Subcutaneous abdominal adipose tissue (tissue), 5 donors: Measurements from ENCODE around the gene SPECC1L.
A peak's percentile ranks its signal among the peaks of the same experiment; 100 is the strongest.
"Not testable (repeated sequence)": the region's sequence is repeated elsewhere in the genome, so short reads cannot be mapped to it uniquely, and the experiment has no call there.

Experiments used
- H3K27ac ChIP-seq: one replicate; pipeline ENCODE4 v1.7.0; 2013; ENCODE audit warnings: low read depth, mild to moderate bottlenecking, inconsistent platforms, low read length, moderate library complexity
- H3K27me3 ChIP-seq, 5 donors: one replicate each; pipeline ENCODE4 v1.7.0; 2013; ENCODE audit warnings: low read length in 5 of 5, inconsistent platforms in 1 of 5; ENCODE audit not compliant: control insufficient read depth in 5 of 5, insufficient read depth in 4 of 5
- H3K36me3 ChIP-seq, 5 donors: one replicate each; pipeline ENCODE4 v1.7.0; 2013; ENCODE audit warnings: low read length in 5 of 5; ENCODE audit not compliant: control insufficient read depth in 5 of 5, insufficient read depth in 5 of 5
- H3K4me1 ChIP-seq, 5 donors: one replicate each; pipeline ENCODE4 v1.7.0; 2013; ENCODE audit warnings: low read length in 5 of 5, mild to moderate bottlenecking in 3 of 5, moderate library complexity in 1 of 5; ENCODE audit not compliant: control insufficient read depth in 5 of 5, insufficient read depth in 5 of 5
- H3K4me3 ChIP-seq, 5 donors: one replicate each; pipeline ENCODE4 v1.7.0; 2013; ENCODE audit warnings: low read length in 5 of 5, low read depth in 1 of 5
- H3K9ac ChIP-seq, 5 donors: one replicate each; pipeline ENCODE4 v1.7.0; 2013; ENCODE audit warnings: low read length in 5 of 5, mild to moderate bottlenecking in 4 of 5, moderate library complexity in 3 of 5
- H3K9me3 ChIP-seq, 5 donors: one replicate each; pipeline ENCODE4 v1.7.0; 2013; ENCODE audit warnings: low read length in 5 of 5; ENCODE audit not compliant: control insufficient read depth in 5 of 5
- donor health status: healthy.
- donor health status: healthy.
- donor health status: healthy.
- donor health status: healthy.
- donor health status: healthy.

Gene SPECC1L

DNA sequence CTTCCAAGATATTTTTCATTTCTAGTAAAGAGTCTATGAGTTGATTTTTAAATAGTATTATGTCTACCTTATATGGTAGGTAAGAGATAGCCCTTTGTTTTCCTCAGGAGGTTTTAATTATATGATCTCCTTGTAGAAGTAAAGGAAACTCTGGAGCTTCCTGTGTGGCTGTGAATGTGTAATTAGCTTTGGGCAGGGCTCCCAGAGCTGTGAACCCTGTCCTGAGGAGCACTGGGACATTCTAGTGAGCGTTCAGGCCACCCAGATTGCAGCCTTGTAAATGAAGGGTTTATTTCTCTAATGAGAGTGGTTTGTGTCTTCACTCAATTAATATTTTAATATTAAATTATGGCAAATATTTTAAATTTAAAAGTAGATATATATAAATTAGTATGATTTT, 24.3 kb downstream of the SPECC1L start:
- H3K9ac ChIP-seq, H3K4me3 ChIP-seq, H3K36me3 ChIP-seq, H3K9me3 ChIP-seq, H3K27ac ChIP-seq, H3K27me3 ChIP-seq: not testable (repeated sequence)
- H3K4me1 ChIP-seq: peaks cover 2 to 24% (median 20%) of the 10 kb centered on the region in 5 donors

DNA sequence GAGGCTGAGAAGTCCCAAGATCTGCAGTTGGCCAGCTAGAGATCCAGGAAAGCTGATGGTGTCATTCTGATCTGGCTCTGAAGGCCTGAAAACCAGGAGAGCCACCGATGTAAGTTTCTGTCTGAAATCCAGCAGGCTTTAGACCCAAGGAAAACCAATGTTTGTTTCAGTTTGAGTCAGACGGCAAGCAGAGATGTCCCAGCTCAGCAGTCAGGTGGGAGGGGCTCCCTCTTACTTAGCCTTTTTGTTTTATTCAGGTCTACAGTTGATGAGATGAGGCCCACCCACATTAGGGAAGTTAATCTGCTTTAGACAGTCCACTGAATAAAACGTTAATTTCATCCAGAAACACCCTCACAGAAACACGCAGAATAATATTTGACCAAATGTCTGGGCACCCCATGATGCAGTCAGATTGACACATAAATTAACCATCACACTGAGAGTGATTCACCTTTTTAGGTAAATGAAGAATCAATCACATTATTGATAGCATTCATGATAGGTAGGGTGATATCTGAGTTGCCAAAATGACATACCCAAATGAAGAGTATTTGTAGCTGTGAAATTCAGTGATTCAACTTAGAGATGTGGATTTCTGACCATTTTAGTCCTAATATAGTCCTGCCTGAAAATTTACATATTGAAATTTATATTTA, 28.0 kb downstream of the SPECC1L start:
- H3K9ac ChIP-seq, H3K9me3 ChIP-seq, H3K27ac ChIP-seq, H3K27me3 ChIP-seq, H3K4me3 ChIP-seq: not testable (repeated sequence)
- peaks cover 5 to 17% (median 13%) of the 10 kb centered on the region in 5 donors for H3K4me1 ChIP-seq
- peaks cover 0 to 14% (median 5%) of the 10 kb centered on the region in 5 donors for H3K36me3 ChIP-seq

DNA sequence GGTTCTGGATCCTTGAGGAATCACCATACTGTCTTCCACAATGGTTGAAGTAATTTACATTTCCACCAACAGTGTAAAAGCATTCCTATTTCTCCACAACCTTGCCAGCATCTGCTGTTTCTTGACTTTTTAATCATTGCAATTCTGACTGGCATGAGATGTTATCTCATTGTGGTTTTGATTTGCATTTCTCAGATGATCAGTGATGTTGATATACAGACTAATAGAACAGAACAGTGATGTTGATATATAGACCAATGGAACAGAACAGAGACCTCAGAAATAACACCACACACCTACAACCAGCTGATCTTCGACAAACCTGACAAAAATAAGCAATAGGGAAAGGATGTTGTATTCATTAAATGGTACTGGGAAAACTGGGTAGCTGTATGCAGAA, 29.9 kb downstream of the SPECC1L start:
- not testable (repeated sequence) for H3K4me3 ChIP-seq
- peaks cover 5 to 26% (median 22%) of the 10 kb centered on the region in 5 donors for H3K4me1 ChIP-seq

DNA sequence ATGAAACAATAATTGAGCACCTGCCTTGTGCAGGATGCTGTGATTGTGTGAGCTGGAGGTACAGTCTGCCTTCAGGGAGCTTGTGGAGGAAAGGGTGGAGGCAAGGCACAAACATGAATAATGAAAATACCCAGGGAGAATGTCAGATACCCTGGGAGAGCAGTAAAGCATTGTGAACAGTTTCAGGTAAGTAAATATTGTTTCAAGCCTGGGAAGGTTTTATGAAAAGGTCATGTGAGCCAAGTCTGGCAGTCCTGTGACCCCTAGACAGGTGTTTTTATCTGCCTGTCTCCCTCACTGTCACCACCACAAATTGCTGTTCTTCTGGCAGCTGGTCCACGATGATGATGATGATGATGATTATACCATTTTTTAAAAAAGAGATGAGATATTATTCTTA, 32.0 kb downstream of the SPECC1L start:
- Histone ChIP-seq H3K4me1 (peaks cover 5 to 26% (median 22%) of the 10 kb centered on the region in 5 donors), H3K27me3 (no peaks in the 10 kb centered on the region), H3K9me3 (no peaks in the 10 kb centered on the region), H3K4me3 (no peak overlapping the region), H3K27ac (no peak overlapping the region), H3K36me3 (peaks cover 9 to 38% (median 17%) of the 10 kb centered on the region in 5 donors), H3K9ac (no peak overlapping the region)

More for the DNA sequence above, 29.9 kb downstream of the SPECC1L start:
- not testable (repeated sequence) for H3K9ac ChIP-seq, H3K27ac ChIP-seq, H3K9me3 ChIP-seq, H3K27me3 ChIP-seq
- H3K36me3 ChIP-seq: peaks cover 6 to 25% (median 12%) of the 10 kb centered on the region in 5 donors

DNA sequence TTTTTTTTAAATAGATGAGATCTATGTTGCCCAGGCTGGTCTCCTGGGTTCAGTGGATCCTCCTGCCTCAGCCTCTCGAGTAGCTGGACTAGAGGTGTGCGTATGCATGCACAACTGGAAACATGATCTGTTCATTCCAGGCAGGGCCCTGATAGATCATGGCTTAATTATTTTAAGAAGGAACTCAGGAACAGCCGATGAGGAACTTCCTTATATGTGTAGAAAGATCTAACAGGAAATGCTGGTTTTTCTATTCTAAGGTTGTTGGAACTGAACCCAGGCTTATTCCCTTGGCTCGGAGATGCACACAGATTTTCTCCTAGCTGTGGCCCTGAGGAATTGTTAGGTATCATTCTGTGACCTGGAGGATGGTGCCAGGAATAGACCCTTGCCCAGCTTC, 32.4 kb downstream of the SPECC1L start:
- H3K36me3 ChIP-seq: peaks cover 9 to 38% (median 17%) of the 10 kb centered on the region in 5 donors
- H3K4me1 ChIP-seq: peaks cover 5 to 26% (median 22%) of the 10 kb centered on the region in 5 donors
- no peak overlapping the region for H3K4me3 ChIP-seq
- H3K27me3 ChIP-seq: no peaks in the 10 kb centered on the region
- H3K27ac ChIP-seq: no peak overlapping the region
- peak overlapping the region in 1 of 5 donors; percentile 22 for H3K9ac ChIP-seq
- H3K9me3 ChIP-seq: no peaks in the 10 kb centered on the region

DNA sequence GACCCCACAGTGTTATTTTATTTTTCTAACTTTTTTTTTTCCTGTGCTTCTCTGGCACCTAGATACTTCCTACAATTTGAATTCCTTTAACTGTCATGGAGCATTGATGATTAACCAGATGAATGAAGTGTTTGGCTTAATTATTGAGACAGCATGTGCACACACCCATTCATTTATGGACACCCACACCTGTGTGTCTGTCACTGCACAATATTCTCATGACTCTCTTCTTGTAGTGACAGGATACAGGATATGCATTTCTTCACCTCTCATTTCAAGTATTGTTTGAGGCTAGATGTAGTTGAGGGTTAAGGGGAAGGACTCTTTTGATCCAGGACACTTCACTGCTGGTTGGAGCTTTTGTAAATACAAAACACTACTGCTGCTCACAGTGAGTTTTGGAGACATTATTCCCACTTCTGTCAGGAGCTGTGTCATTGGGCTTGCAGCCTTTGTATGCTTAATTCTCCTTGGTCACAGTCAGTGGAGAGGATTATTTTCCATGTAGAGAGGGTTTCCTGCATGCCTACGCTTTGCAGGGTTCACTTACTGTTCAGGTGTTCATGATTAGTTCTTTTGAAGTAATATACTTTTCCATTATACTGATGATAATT, 33.5 kb downstream of the SPECC1L start:
- peaks cover 9 to 38% (median 17%) of the 10 kb centered on the region in 5 donors for H3K36me3 ChIP-seq
- H3K9me3 ChIP-seq: no peaks in the 10 kb centered on the region
- no peak overlapping the region for H3K9ac ChIP-seq
- H3K4me1 ChIP-seq: peaks cover 5 to 26% (median 22%) of the 10 kb centered on the region in 5 donors
- H3K27ac ChIP-seq: no peak overlapping the region
- no peaks in the 10 kb centered on the region for H3K27me3 ChIP-seq
- no peak overlapping the region for H3K4me3 ChIP-seq

DNA sequence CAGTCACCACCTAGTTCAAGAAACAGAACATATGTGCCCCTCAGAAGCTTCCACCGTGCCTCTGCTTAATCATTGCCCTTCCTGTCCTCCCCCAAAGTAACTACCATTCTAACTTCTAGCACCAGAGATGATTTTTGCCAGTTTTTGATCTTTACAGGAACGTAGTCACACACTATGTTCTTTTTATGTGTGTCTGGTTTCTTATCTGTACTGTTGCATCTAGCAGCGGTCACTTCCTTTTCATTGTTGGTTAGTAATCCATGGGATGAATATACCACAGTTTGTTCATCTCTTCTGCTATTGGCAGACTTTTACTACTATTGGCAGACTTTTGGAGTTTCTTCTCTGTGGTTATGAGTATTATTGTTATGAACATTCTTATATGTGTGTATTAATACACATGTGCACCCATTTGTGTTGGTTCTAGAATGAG, 34.6 kb downstream of the SPECC1L start:
- Histone ChIP-seq H3K9ac (no peak overlapping the region), H3K36me3 (peaks cover 12 to 43% (median 18%) of the 10 kb centered on the region in 5 donors), H3K4me1 (peaks cover 5 to 26% (median 22%) of the 10 kb centered on the region in 5 donors), H3K27me3 (no peaks in the 10 kb centered on the region), H3K4me3 (no peak overlapping the region), H3K9me3 (no peaks in the 10 kb centered on the region), H3K27ac (no peak overlapping the region)

DNA sequence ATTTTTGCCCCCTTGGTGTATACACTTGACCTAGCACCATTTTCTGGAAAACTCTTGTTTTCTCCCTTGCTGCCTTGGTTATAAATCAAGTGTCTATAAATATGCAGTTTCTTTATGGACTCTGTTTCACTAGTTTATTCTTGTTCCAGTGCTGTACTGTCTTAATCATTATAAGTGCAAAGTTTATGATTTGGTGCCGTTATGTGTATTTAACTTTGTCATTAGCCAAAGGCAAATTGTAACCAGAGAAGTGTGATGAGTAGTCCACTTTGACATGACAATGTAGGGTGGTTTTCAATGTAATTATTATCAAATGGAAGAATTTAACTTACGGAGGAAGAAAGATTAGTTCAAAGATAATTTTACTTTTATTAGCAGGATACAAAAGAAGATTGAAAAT, 40.3 kb downstream of the SPECC1L start:
- Histone ChIP-seq H3K36me3 (peaks cover 12 to 46% (median 28%) of the 10 kb centered on the region in 5 donors), H3K27me3 (no peaks in the 10 kb centered on the region), H3K4me3 (no peak overlapping the region), H3K4me1 (peaks cover 0 to 9% (median 0%) of the 10 kb centered on the region in 5 donors), H3K9me3 (no peaks in the 10 kb centered on the region), H3K27ac (no peak overlapping the region), H3K9ac (no peak overlapping the region)

DNA sequence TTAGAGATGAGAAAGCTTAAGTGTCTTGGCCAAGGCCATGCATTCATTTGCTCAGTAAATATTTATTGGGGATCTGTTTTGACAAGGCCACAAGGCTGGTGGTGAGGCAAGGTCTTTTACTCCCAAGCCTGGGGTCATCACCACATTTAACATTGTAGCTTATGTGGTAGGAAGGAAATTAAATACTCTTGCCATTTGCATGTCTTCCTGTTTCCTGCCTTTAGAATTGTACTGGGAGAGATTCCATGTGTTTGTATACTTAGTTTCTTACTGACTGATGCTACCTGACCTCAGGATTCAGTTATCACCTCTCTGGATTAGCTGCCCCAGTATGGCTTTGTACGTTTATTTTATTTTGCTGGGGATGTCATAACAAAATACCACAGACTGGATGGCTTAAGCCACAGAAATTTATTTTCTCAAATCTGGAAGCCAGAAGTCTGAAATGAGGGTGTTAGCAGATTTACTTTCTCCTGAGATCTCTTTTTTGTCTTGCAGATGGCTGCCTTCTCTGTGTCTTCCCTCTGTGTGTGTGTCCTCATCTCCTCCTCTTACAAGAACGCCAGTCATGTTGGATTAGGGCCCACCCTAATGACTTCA, 44.8 kb downstream of the SPECC1L start:
- Histone ChIP-seq H3K9me3 (no peaks in the 10 kb centered on the region), H3K9ac (no peak overlapping the region), H3K27ac (no peak overlapping the region), H3K27me3 (no peaks in the 10 kb centered on the region), H3K4me1 (peaks cover 0 to 9% (median 0%) of the 10 kb centered on the region in 5 donors), H3K4me3 (no peak overlapping the region), H3K36me3 (peaks cover 12 to 47% (median 22%) of the 10 kb centered on the region in 5 donors)

DNA sequence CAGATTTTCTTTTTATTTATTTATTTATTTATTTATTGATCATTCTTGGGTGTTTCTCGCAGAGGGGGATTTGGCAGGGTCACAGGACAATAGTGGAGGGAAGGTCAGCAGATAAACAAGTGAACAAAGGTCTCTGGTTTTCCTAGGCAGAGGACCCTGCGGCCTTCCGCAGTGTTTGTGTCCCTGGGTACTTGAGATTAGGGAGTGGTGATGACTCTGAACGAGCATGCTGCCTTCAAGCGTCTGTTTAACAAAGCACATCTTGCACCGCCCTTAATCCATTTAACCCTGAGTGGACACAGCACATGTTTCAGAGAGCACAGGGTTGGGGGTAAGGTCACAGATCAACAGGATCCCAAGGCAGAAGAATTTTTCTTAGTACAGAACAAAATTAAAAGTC, 45.6 kb downstream of the SPECC1L start:
- peaks cover 18 to 51% (median 30%) of the 10 kb centered on the region in 5 donors for H3K36me3 ChIP-seq
- H3K9me3 ChIP-seq, H3K4me1 ChIP-seq, H3K9ac ChIP-seq, H3K27me3 ChIP-seq, H3K27ac ChIP-seq, H3K4me3 ChIP-seq: not testable (repeated sequence)
